KMS-11 (cell line): ENCODE results near the gene CINP.
"Not testable (repeated sequence)": the region's sequence is repeated elsewhere in the genome, so short reads cannot be mapped to it uniquely, and the experiment has no call there.

Experiments
- H2AFZ ChIP-seq: fragments of 200-600 bp; sonication (generic); 2 replicates; pipeline ENCODE4 v1.6.1; 2016; ENCODE audit warnings: antibody characterized with exemption, mixed run types, low read depth
- H3K27ac ChIP-seq: fragments of 200-600 bp; sonication (generic); 2 replicates; pipeline ENCODE4 v1.6.1; 2016; ENCODE audit warnings: mild to moderate bottlenecking, mixed run types
- H3K27me3 ChIP-seq: fragments of 200-600 bp; sonication (generic); 2 replicates; pipeline ENCODE4 v1.6.1; 2017; ENCODE audit warnings: mild to moderate bottlenecking, low read depth, mixed run types, moderate library complexity; ENCODE audit not compliant: insufficient read depth
- H3K36me3 ChIP-seq: fragments of 200-600 bp; sonication (generic); 2 replicates; pipeline ENCODE4 v1.6.1; 2017; ENCODE audit warnings: mild to moderate bottlenecking, mixed run types; ENCODE audit not compliant: insufficient read depth
- H3K4me1 ChIP-seq: fragments of 200-600 bp; sonication (generic); 2 replicates; pipeline ENCODE4 v1.6.1; 2016; ENCODE audit warnings: mild to moderate bottlenecking, low read depth, mixed run types; ENCODE audit not compliant: poor library complexity, severe bottlenecking
- H3K4me2 ChIP-seq: fragments of 200-600 bp; sonication (generic); 2 replicates; pipeline ENCODE4 v1.7.0; 2016; ENCODE audit warnings: mild to moderate bottlenecking, mixed run types
- H3K4me3 ChIP-seq: fragments of 200-600 bp; sonication (generic); IDR thresholded peaks from 2 replicates; pipeline ENCODE4 v1.6.1; 2017; ENCODE audit warnings: low read depth, low read length, mixed read lengths; ENCODE audit not compliant: insufficient read depth
- H3K79me2 ChIP-seq: fragments of 200-600 bp; sonication (generic); 2 replicates; pipeline ENCODE4 v1.6.1; 2016; ENCODE audit warnings: low read depth, mixed run types; ENCODE audit not compliant: insufficient read depth
- H3K9ac ChIP-seq: fragments of 200-600 bp; sonication (generic); 2 replicates; pipeline ENCODE4 v1.6.1; 2016; ENCODE audit warnings: mild to moderate bottlenecking, mixed run types
- H4K20me1 ChIP-seq: fragments of 200-600 bp; sonication (generic); 2 replicates; pipeline ENCODE4 v1.6.1; 2016; ENCODE audit warnings: mild to moderate bottlenecking, mixed run types; ENCODE audit not compliant: insufficient read depth
- CTCF ChIP-seq: fragments of 200-600 bp; sonication (generic); conservative IDR thresholded peaks from 2 replicates; pipeline ENCODE4 v1.6.1; 2017; ENCODE audit warnings: low read depth, mild to moderate bottlenecking, antibody characterized with exemption, low read length, moderate library complexity, mixed read lengths

CINP gene

GRCh38 chr14:102359341-102359740, 3.3 kb downstream of the CINP start:
- Histone ChIP-seq H3K27ac (no peak overlapping the region), H3K4me1 (peaks cover 16% of the 10 kb centered on the region), H3K27me3 (no peaks in the 10 kb centered on the region), H3K36me3 (no peaks in the 10 kb centered on the region; the same call in 1 of the 2 replicates), H3K4me2 (no peak overlapping the region), H3K9ac (no peak overlapping the region), H3K4me3 (no peak overlapping the region), H2AFZ (no peak overlapping the region), H4K20me1 (no peaks in the 10 kb centered on the region), H3K79me2 (peaks cover 31% of the 10 kb centered on the region; the same call in 1 of the 2 replicates)
- TF ChIP-seq CTCF = no peak

- Histone ChIP-seq H3K4me1 (peaks cover under 1% of the 10 kb centered on the region), H2AFZ (no peak overlapping the region), H3K79me2 (peaks cover 7% of the 10 kb centered on the region; the same call in 1 of the 2 replicates), H3K27me3 (no peaks in the 10 kb centered on the region), H3K36me3 (no peaks in the 10 kb centered on the region; the same call in 1 of the 2 replicates), H3K27ac (no peak overlapping the region), H3K9ac (no peak overlapping the region), H4K20me1 (no peaks in the 10 kb centered on the region), H3K4me2 (no peak overlapping the region), H3K4me3 (no peak overlapping the region)
- no peak for TF ChIP-seq CTCF
These were observed 6.4 kb downstream of the CINP start for GRCh38 chr14:102356280-102356679.

- no peaks in the 10 kb centered on the region for H3K27me3 ChIP-seq
- no peaks in the 10 kb centered on the region for H3K4me1 ChIP-seq
- H3K79me2 ChIP-seq = no peaks in the 10 kb centered on the region
- no peak overlapping the region for H3K9ac ChIP-seq
- no peak overlapping the region for H2AFZ ChIP-seq
- H3K4me3 ChIP-seq = no peak overlapping the region
- no peak for TF ChIP-seq CTCF
- no peaks in the 10 kb centered on the region; the same call in 1 of the 2 replicates for H3K36me3 ChIP-seq
- H4K20me1 ChIP-seq = no peaks in the 10 kb centered on the region
- no peak overlapping the region for H3K27ac ChIP-seq
- H3K4me2 ChIP-seq = no peak overlapping the region
These were observed 9.5 kb downstream of the CINP start for GRCh38 chr14:102353126-102353619.

GRCh38 chr14:102352213-102352612, 10.5 kb downstream of the CINP start:
- no peaks in the 10 kb centered on the region for H3K27me3 ChIP-seq
- H3K4me3 ChIP-seq = no peak overlapping the region
- no peaks in the 10 kb centered on the region for H3K79me2 ChIP-seq
- no peaks in the 10 kb centered on the region; the same call in 1 of the 2 replicates for H3K36me3 ChIP-seq
- H4K20me1 ChIP-seq = no peaks in the 10 kb centered on the region
- no peak overlapping the region for H3K4me2 ChIP-seq
- no peak overlapping the region for H3K27ac ChIP-seq
- no peaks in the 10 kb centered on the region for H3K4me1 ChIP-seq
- no peak overlapping the region for H2AFZ ChIP-seq
- no peak for TF ChIP-seq CTCF
- no peak overlapping the region for H3K9ac ChIP-seq

GRCh38 chr14:102351593-102351992, 11.1 kb downstream of the CINP start:
- not testable (repeated sequence) for H3K27me3 ChIP-seq, H3K4me2 ChIP-seq, H4K20me1 ChIP-seq, H3K27ac ChIP-seq, H3K4me3 ChIP-seq, H3K4me1 ChIP-seq, H3K36me3 ChIP-seq, H3K79me2 ChIP-seq, H2AFZ ChIP-seq, H3K9ac ChIP-seq
